DOHH2 (cell line): ENCODE measurements around the gene HCFC1R1.

ENCODE experiments used
- H3F3A ChIP-seq: fragments of 200-600 bp; sonication (generic), shearing (Covaris generic); 2 replicates; pipeline ENCODE4 v1.6.0; 2016; ENCODE audit warnings: antibody characterized with exemption, mild to moderate bottlenecking; ENCODE audit not compliant: control insufficient read depth, insufficient read depth
- H3K27ac ChIP-seq: fragments of 200-600 bp; sonication (generic); 2 replicates; pipeline ENCODE4 v1.5.1; 2014; ENCODE audit warnings: low read depth, mild to moderate bottlenecking, low read length, moderate library complexity
- H3K27me3 ChIP-seq: fragments of 200-600 bp; sonication (generic); 2 replicates; pipeline ENCODE4 v1.6.1; 2014; ENCODE audit warnings: mild to moderate bottlenecking, low read length, mixed read lengths; ENCODE audit not compliant: control insufficient read depth
- H3K36me3 ChIP-seq: fragments of 200-600 bp; sonication (generic); 2 replicates; pipeline ENCODE4 v1.6.1; 2014; ENCODE audit warnings: mild to moderate bottlenecking, low read length, moderate library complexity, mixed read lengths; ENCODE audit not compliant: control insufficient read depth
- H3K4me1 ChIP-seq: fragments of 200-600 bp; sonication (generic); 2 replicates; pipeline ENCODE4 v1.6.1; 2014; ENCODE audit warnings: mild to moderate bottlenecking, low read length, mixed read lengths; ENCODE audit not compliant: control insufficient read depth
- H3K4me2 ChIP-seq: fragments of 200-600 bp; sonication (generic); 2 replicates; pipeline ENCODE4 v1.6.0; 2014; ENCODE audit warnings: mild to moderate bottlenecking, low read length, moderate library complexity
- H3K4me3 ChIP-seq: fragments of 200-600 bp; sonication (generic); 2 replicates; pipeline ENCODE4 v1.5.1; 2014; ENCODE audit warnings: mild to moderate bottlenecking, low read length, mixed read lengths
- H3K79me2 ChIP-seq: fragments of 200-600 bp; sonication (generic); 2 replicates; pipeline ENCODE4 v1.6.1; 2014; ENCODE audit warnings: mild to moderate bottlenecking, low read length, mixed read lengths; ENCODE audit not compliant: control insufficient read depth
- H3K9me2 ChIP-seq: fragments of 200-600 bp; sonication (generic); replicated peaks from 2 replicates; pipeline ENCODE4 v1.6.1; 2014; ENCODE audit warnings: mild to moderate bottlenecking, low read length, mixed read lengths; ENCODE audit not compliant: control insufficient read depth
- H3K9me3 ChIP-seq: fragments of 200-600 bp; sonication (generic); 2 replicates; pipeline ENCODE4 v1.6.1; 2014; ENCODE audit warnings: antibody characterized with exemption, low read length, mixed read lengths; ENCODE audit not compliant: control insufficient read depth, insufficient read depth
- H4K20me1 ChIP-seq: fragments of 200-600 bp; sonication (generic); 2 replicates; pipeline ENCODE4 v1.6.0; 2014; ENCODE audit warnings: low read depth, mild to moderate bottlenecking, antibody characterized with exemption, low read length, moderate library complexity; ENCODE audit not compliant: control insufficient read depth, insufficient read depth
- EZH2phosphoT487 ChIP-seq: fragments of 200-600 bp; sonication (generic); IDR thresholded peaks from 2 replicates; pipeline ENCODE4 v1.6.1; 2017; ENCODE audit warnings: borderline replicate concordance, mild to moderate bottlenecking, antibody characterized with exemption, low read length, moderate library complexity, mixed read lengths
- TF ChIP-seq, protein P1 (sequence below): fragments of 200-600 bp; sonication (generic); IDR thresholded peaks from one replicate; pipeline ENCODE4 v1.5.1; 2014; ENCODE audit warnings: antibody characterized with exemption, mild to moderate bottlenecking, low read depth, low read length; ENCODE audit not compliant: poor library complexity, severe bottlenecking

The HCFC1R1 gene

DNA sequence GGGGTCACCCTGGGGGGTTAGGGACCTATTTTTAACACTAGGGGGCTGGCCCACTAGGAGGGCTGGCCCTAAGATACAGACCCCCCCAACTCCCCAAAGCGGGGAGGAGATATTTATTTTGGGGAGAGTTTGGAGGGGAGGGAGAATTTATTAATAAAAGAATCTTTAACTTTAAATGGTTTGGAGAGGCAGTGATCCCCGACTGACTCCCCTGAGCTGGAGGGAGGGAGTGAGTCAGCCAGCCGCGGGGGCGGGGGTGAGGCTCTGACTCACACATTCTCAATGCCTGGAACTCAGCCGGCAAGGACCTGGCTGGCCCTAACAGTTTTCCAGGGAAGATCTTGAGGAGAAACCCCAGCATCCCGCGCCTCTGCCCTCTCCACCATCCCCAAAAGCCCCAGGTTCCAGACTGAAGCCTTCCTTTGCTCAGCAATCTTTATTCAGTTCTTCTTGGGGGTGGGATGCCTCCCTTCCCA lies 1.5 kb downstream of the HCFC1R1 start:
- no peaks in the 10 kb centered on the region for H3K9me3 ChIP-seq
- H3F3A ChIP-seq, result peaks cover 11% of the 10 kb centered on the region; the same call in 1 of the 2 replicates
- H3K4me1 ChIP-seq, result peaks cover 36% of the 10 kb centered on the region
- peak overlapping the region; percentile 90; the same call in 1 of the 2 replicates for H3K4me2 ChIP-seq
- H3K79me2 ChIP-seq, result peaks cover 5% of the 10 kb centered on the region
- no peak overlapping the region for H3K4me3 ChIP-seq
- no peaks in the 10 kb centered on the region for H4K20me1 ChIP-seq
- H3K27ac ChIP-seq, result no peak overlapping the region
- H3K9me2 ChIP-seq, result no peaks in the 10 kb centered on the region
- peaks cover 17% of the 10 kb centered on the region for H3K36me3 ChIP-seq
- H3K27me3 ChIP-seq, result no peaks in the 10 kb centered on the region
- TF ChIP-seq EZH2phosphoT487, result no peak
- TF ChIP-seq, protein P1, sequence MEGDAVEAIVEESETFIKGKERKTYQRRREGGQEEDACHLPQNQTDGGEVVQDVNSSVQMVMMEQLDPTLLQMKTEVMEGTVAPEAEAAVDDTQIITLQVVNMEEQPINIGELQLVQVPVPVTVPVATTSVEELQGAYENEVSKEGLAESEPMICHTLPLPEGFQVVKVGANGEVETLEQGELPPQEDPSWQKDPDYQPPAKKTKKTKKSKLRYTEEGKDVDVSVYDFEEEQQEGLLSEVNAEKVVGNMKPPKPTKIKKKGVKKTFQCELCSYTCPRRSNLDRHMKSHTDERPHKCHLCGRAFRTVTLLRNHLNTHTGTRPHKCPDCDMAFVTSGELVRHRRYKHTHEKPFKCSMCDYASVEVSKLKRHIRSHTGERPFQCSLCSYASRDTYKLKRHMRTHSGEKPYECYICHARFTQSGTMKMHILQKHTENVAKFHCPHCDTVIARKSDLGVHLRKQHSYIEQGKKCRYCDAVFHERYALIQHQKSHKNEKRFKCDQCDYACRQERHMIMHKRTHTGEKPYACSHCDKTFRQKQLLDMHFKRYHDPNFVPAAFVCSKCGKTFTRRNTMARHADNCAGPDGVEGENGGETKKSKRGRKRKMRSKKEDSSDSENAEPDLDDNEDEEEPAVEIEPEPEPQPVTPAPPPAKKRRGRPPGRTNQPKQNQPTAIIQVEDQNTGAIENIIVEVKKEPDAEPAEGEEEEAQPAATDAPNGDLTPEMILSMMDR, result no peak

DNA sequence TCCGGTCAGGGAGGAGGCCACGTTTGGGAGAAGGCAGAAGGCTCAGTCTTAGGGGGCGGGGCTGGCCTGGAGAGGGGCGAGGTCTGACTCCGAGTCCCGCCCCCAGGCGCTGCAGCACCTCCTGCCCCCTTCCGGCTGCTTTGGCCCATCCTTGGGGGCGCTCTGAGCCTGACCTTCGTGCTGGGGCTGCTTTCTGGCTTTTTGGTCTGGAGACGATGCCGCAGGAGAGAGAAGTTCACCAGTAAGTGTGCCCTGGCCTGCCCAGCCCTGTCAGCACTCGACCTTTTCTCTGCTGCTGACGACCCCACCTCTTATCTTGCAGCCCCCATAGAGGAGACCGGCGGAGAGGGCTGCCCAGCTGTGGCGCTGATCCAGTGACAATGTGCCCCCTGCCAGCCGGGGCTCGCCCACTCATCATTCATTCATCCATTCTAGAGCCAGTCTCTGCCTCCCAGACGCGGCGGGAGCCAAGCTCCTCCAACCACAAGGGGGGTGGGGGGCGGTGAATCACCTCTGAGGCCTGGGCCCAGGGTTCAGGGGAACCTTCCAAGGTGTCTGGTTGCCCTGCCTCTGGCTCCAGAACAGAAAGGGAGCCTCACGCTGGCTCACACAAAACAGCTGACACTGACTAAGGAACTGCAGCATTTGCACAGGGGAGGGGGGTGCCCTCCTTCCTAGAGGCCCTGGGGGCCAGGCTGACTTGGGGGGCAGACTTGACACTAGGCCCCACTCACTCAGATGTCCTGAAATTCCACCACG lies 2.1 kb downstream of the HCFC1R1 start:
- H3K9me2 ChIP-seq, result no peaks in the 10 kb centered on the region
- TF ChIP-seq EZH2phosphoT487, result no peak
- TF ChIP-seq, protein P1, result peak; percentile 72

DNA sequence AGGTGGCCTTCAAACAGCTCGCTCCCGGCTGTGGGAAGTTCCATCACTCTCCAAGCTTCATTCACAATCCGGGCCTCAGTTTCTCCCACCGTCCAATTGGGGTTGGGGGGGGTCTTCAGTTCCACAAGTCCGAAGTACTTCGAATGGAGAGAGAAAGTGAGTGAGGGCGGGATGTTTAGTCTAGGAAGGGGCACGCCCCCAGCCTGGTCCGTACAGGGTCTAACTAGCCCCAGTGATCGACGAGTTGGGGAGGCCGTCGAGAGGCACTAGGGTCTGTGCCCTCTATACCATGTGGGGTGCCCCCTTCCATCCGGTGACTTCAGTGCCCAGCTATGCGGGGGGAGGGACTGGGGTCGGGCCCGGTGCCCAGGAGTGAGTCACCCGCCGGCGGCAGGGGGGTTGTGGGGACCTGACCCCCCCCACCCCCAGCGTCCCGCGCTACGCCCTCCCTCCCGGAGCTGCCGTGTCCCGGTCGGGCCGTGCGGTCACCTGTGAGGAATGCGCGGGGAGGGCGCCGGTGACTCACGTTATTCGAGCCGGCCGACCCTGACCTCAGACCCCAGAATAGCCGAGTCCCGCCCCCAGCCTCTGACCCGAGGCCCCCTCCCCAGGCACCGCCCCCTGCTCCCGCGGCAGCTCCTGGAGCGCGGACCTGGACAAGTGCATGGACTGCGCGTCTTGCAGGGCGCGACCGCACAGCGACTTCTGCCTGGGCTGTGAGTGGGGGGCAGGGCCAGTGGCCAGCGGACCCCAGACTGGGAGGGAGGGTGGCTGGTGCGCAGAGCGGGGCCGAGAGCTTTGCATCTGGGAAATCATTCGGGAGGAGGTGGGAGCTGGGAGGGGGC lies 2.9 kb downstream of the HCFC1R1 start:
- H3K36me3 ChIP-seq, result peaks cover 2% of the 10 kb centered on the region; the same call in 1 of the 2 replicates
- peaks cover 5% of the 10 kb centered on the region for H3K79me2 ChIP-seq
- TF ChIP-seq EZH2phosphoT487, result no peak
- TF ChIP-seq, protein P1, result no peak
- H3K9me3 ChIP-seq, result no peaks in the 10 kb centered on the region
- no peaks in the 10 kb centered on the region for H3K27me3 ChIP-seq
- no peaks in the 10 kb centered on the region for H3K9me2 ChIP-seq
- H3K4me2 ChIP-seq, result peak overlapping the region; percentile 89
- peaks cover 11% of the 10 kb centered on the region; the same call in 1 of the 2 replicates for H3F3A ChIP-seq
- H3K4me1 ChIP-seq, result peaks cover 36% of the 10 kb centered on the region
- H4K20me1 ChIP-seq, result no peaks in the 10 kb centered on the region
- peak overlapping the region; percentile 68 for H3K4me3 ChIP-seq
- no peak overlapping the region for H3K27ac ChIP-seq

More for the DNA sequence above, 2.1 kb downstream of the HCFC1R1 start:
- H3K4me2 ChIP-seq, result peak overlapping the region; percentile 89
- H3K27me3 ChIP-seq, result no peaks in the 10 kb centered on the region
- H3K4me1 ChIP-seq, result peaks cover 36% of the 10 kb centered on the region
- peak overlapping the region; percentile 68 for H3K4me3 ChIP-seq
- H3F3A ChIP-seq, result peaks cover 11% of the 10 kb centered on the region; the same call in 1 of the 2 replicates
- H3K36me3 ChIP-seq, result peaks cover 10% of the 10 kb centered on the region
- H3K27ac ChIP-seq, result no peak overlapping the region
- H3K79me2 ChIP-seq, result peaks cover 5% of the 10 kb centered on the region
- no peaks in the 10 kb centered on the region for H4K20me1 ChIP-seq
- no peaks in the 10 kb centered on the region for H3K9me3 ChIP-seq
